Progenitor cell of endocrine pancreas (in vitro differentiated cells): ENCODE data around the gene SLC49A3. TPM values are rescaled to one million over a fixed set of nuclear protein-coding genes. Genes with fewer than 3 reads are reported as not detected.

Source experiments
- DNase-seq: peaks from one replicate; pipeline ENCODE4 v3.0.0; 2021; ENCODE audit warnings: low spot score; ENCODE audit not compliant: unreplicated experiment
- H3K27ac Mint-ChIP-seq: 2 replicates; pipeline ENCODE4 v1.8.0; 2021; ENCODE audit warnings: mild to moderate bottlenecking, moderate library complexity, mixed read lengths
- H3K27me3 Mint-ChIP-seq: 2 replicates; pipeline ENCODE4 v1.8.0; 2021; ENCODE audit warnings: mixed read lengths
- H3K36me3 Mint-ChIP-seq: 2 replicates; pipeline ENCODE4 v1.8.0; 2022; ENCODE audit warnings: mixed read lengths; ENCODE audit not compliant: insufficient read depth
- H3K4me1 Mint-ChIP-seq: 2 replicates; pipeline ENCODE4 v1.8.0; 2021; ENCODE audit warnings: low read depth, mixed read lengths
- H3K4me3 Mint-ChIP-seq: 2 replicates; pipeline ENCODE4 v1.8.0; 2021; ENCODE audit warnings: low read depth, mild to moderate bottlenecking, moderate library complexity, mixed read lengths
- H3K9me3 Mint-ChIP-seq: 2 replicates; pipeline ENCODE4 v1.8.0; 2021; ENCODE audit warnings: low read depth, mixed read lengths
- total RNA-seq: library from RNA; stranded (reverse); gene quantifications from 2 replicates; pipeline ENCODE4 v1.2.1, GENCODE V29; 2021
- TF ChIP-seq, protein P1 (sequence below): fragments of 200-600 bp; sonication (generic); IDR thresholded peaks from one replicate; pipeline ENCODE4 v1.5.0; 2021; ENCODE audit warnings: antibody characterized with exemption, mild to moderate bottlenecking; ENCODE audit not compliant: unreplicated experiment

The SLC49A3 gene
- total RNA-seq, 1 donor from 2014 or later = 13.1 TPM

DNA sequence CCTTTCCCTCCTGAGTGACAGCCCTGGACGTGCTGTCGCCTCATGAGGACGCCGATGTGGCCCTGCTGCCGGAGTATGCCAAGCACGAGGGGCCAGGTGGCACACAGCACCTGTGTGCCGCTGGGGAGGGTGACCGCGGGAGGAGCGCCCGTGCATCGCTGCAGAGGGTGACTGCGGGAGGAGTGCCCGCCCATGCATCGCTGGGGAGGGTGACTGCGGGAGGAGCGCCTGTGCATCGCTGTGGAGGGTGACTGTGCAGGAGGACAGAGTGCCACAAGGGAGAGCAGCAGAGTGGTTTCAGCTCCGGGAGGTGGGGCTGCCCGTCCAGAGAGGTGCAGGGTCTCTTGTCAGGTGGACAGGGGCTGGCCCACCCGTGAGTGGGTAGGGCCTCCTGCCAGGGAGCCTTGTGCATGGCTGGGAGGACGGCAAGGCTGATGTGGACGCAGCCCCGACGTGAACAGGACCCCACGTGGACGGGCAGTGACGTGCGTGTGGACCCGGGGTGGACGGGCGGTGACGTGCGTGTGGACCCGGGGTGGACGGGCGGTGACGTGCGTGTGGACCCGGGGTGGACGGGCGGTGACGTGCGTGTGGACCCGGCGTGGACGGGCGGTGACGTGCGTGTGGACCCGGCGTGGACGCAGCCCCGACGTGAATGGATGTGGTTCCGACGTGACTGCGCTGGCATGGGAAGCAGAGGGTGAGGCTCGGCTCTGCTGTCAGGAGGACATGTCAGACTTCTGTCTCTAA, 31.3 kb upstream of the SLC49A3 start:
- peaks cover 26% of the 10 kb centered on the region for H3K36me3 Mint-ChIP-seq
- DNase-seq = no peak
- TF ChIP-seq, protein P1, sequence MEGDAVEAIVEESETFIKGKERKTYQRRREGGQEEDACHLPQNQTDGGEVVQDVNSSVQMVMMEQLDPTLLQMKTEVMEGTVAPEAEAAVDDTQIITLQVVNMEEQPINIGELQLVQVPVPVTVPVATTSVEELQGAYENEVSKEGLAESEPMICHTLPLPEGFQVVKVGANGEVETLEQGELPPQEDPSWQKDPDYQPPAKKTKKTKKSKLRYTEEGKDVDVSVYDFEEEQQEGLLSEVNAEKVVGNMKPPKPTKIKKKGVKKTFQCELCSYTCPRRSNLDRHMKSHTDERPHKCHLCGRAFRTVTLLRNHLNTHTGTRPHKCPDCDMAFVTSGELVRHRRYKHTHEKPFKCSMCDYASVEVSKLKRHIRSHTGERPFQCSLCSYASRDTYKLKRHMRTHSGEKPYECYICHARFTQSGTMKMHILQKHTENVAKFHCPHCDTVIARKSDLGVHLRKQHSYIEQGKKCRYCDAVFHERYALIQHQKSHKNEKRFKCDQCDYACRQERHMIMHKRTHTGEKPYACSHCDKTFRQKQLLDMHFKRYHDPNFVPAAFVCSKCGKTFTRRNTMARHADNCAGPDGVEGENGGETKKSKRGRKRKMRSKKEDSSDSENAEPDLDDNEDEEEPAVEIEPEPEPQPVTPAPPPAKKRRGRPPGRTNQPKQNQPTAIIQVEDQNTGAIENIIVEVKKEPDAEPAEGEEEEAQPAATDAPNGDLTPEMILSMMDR = no peak
- peaks cover 6% of the 10 kb centered on the region for H3K4me1 Mint-ChIP-seq
- H3K27me3 Mint-ChIP-seq = no peaks in the 10 kb centered on the region
- no peaks in the 10 kb centered on the region for H3K9me3 Mint-ChIP-seq
- no peak overlapping the region for H3K27ac Mint-ChIP-seq
- H3K4me3 Mint-ChIP-seq = no peak overlapping the region

DNA sequence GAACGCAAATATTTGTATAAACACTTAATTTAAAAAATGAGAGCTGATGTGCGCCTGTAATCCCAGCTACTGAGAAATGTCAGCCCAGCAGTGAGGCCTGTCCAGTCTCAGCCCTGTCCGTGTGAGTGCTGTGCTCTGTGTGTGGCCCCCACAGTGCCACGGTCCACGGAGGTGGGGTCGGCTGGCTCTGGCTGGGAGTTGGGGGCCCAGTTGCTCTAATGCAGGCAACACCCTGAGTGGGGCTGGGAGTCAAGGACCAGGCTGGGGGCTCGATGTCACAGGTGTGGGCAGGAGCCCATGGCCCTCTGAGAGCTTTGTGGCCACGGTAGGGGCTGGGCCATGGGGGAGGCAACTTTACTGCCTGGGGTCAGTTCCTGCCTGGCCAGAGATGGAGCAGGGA, 29.5 kb upstream of the SLC49A3 start:
- H3K9me3 Mint-ChIP-seq = no peaks in the 10 kb centered on the region
- TF ChIP-seq, protein P1 = no peak
- H3K27ac Mint-ChIP-seq = no peak overlapping the region
- DNase-seq = no peak
- peaks cover 6% of the 10 kb centered on the region for H3K4me1 Mint-ChIP-seq
- H3K27me3 Mint-ChIP-seq = no peaks in the 10 kb centered on the region
- peaks cover 21% of the 10 kb centered on the region for H3K36me3 Mint-ChIP-seq
- no peak overlapping the region for H3K4me3 Mint-ChIP-seq

DNA sequence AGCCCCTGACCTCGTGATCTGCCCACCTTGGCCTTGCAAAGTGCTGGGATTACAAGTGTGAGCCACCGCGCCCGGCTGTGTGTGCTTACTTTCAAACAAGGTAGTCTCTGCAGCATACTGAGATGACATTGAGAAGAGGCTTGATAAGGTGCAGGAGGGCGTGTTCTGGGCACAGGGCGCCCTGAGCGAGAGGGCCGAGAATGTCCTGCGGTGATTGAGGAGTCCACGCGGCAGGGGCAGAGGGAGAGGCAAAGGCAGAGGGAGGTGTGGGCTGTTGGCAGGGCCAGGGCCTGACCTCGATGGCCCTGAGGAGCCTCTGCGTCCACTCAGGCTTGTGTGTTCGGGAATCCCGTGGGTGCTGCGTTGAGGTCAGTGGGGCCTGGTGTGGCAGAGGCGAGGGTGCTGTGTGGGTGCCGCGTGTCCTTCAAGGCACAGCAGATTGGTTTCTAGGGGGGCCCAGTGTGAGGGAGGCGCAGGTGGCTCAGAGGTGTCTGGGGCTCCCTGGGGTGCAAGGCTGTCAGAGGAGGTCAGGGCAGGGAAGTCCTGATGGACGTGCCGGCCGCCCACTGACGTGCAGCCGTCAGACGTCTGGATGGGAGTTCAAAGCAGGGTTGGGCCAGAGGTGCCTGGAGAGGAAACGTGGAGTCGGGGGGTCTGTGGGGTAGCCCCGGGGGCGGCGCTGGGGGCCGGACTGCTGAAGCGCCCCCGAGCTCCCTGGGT, 28.8 kb upstream of the SLC49A3 start:
- Mint-ChIP-seq H3K9me3 (no peaks in the 10 kb centered on the region), H3K4me3 (no peak overlapping the region), H3K27me3 (no peaks in the 10 kb centered on the region), H3K27ac (peak overlapping the region; percentile 92), H3K4me1 (peaks cover 6% of the 10 kb centered on the region), H3K36me3 (peaks cover 16% of the 10 kb centered on the region)
- TF ChIP-seq, protein P1 = no peak
- DNase-seq = no peak

DNA sequence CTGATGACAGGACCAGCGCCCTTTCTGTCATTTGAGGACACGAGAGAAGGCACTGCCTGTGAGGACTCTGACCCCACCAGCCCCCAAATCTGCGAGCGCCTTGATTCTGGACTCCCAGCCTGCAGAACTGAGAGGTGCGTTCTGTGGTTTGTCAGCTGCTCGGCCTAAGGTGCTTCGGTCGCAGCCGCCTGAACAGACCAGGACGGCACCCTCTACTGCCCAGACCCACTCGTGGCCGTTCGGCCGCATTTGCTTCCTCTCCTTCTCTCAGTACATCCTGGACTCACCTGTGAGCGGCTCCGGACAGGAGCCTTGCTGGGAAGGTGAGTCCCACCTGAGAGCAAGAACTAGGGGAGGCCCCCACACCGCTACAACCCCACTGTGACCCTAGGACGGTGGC, 25.1 kb upstream of the SLC49A3 start:
- Mint-ChIP-seq H3K4me3 (no peak overlapping the region), H3K9me3 (no peaks in the 10 kb centered on the region), H3K27me3 (no peaks in the 10 kb centered on the region), H3K4me1 (peaks cover 14% of the 10 kb centered on the region), H3K36me3 (peaks cover 19% of the 10 kb centered on the region), H3K27ac (peak overlapping the region; percentile 62)
- DNase-seq = no peak
- TF ChIP-seq, protein P1 = no peak

DNA sequence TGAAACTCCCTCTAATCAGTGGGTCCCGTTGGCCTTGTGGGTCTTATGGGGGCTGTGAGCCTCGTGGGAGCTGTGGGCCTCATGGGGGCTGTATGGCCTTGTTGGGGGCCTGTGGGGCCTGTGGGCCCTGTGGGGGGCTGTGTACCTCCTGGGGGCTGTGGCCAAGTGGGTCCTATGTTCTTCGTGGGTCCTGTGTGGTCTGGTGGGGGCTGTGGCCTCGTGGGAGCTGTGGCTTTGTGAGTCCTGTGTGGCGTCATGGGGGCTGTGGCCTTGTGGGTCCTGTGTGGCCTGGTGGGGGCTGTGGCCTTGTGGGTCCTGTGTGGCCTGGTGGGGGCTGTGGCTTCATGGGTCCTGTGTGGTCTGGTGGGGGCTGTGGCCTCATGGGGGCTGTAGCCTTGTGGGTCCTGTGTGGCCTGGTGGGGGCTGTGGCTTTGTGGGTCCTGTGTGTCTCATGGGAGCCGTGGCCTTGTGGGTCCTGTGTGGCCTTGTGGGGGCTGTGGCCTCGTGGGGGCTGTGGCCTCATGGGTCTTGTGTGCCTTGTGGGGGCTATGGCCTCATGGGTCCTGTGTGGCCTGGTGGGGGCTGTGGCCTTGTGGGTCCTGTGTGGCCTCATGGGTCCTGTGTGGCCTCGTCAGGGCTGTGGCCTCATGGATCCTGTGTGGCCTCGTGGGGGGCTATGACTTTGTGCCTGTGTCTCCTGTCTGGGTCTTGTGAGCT, 24.1 kb upstream of the SLC49A3 start:
- Mint-ChIP-seq H3K4me1 (peaks cover 21% of the 10 kb centered on the region), H3K4me3 (no peak overlapping the region), H3K9me3 (no peaks in the 10 kb centered on the region), H3K36me3 (peaks cover 24% of the 10 kb centered on the region), H3K27me3 (no peaks in the 10 kb centered on the region), H3K27ac (no peak overlapping the region)
- TF ChIP-seq, protein P1 = no peak
- DNase-seq = no peak
